Measurements from ENCODE around the gene PTPRK.

Gene PTPRK

DNA sequence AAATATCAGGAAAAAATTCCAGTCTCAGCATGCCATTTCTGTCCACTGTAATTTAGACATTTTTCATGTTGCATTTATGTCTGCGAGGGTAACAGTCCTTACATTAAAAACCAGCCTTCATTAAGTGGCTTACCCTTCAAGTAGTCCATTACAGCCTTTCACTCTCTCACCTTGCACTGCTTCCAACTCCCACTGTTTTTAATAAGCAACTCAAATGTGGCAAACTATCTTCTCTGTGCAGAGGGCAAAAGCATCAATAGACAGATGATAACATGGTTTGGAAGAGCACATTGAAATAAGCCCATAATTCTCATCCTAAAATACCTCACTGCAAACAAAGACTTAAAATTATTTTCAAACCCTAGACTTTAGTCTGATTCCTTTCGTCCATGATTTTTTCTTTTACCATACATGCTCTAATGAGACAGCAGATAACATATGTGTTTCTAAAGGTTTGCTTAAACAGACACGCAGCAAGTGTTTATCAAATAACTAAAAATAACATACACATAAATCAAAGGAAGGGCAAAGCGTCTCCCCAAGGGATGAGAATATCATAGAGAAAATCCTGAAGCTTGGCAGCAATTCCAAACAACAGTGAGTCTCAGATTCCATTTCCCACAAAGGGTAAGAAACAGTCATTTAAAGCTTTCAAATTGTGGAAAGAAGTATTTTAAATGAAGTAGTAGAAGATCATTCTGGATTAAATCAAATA is 130.4 kb downstream of the PTPRK start:
- TF ChIP-seq, protein P1, sequence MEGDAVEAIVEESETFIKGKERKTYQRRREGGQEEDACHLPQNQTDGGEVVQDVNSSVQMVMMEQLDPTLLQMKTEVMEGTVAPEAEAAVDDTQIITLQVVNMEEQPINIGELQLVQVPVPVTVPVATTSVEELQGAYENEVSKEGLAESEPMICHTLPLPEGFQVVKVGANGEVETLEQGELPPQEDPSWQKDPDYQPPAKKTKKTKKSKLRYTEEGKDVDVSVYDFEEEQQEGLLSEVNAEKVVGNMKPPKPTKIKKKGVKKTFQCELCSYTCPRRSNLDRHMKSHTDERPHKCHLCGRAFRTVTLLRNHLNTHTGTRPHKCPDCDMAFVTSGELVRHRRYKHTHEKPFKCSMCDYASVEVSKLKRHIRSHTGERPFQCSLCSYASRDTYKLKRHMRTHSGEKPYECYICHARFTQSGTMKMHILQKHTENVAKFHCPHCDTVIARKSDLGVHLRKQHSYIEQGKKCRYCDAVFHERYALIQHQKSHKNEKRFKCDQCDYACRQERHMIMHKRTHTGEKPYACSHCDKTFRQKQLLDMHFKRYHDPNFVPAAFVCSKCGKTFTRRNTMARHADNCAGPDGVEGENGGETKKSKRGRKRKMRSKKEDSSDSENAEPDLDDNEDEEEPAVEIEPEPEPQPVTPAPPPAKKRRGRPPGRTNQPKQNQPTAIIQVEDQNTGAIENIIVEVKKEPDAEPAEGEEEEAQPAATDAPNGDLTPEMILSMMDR (IDR thresholded peaks at IDR 0.05) = no peak
- TF ChIP-seq ZFX (IDR thresholded peaks at IDR 0.05; ENCODE audit: borderline replicate concordance) = no peak
- no peak overlapping the region for H3K27ac ChIP-seq

DNA sequence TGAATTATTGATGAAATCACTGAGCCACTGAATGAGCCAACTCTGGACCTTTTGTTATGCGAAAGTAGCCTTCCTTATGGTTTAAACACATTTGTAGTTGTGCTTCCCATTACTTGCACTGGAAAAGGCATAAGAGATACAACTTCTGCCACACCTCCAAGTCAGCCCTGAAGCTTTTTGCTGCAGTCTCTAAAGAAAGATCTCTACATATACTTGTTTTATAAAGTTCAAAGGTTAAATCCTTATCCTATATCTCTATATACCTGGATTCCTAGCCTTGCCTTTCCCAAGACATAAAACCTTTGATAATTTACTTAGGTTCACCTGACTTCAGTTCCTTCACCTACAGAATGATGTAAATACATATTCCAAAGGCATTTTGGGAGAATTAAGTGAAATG is 132.0 kb downstream of the PTPRK start:
- H3K27ac ChIP-seq = no peak overlapping the region
- TF ChIP-seq, protein P1 (IDR thresholded peaks at IDR 0.05) = no peak
- no peak for TF ChIP-seq ZFX (IDR thresholded peaks at IDR 0.05; ENCODE audit: borderline replicate concordance)

DNA sequence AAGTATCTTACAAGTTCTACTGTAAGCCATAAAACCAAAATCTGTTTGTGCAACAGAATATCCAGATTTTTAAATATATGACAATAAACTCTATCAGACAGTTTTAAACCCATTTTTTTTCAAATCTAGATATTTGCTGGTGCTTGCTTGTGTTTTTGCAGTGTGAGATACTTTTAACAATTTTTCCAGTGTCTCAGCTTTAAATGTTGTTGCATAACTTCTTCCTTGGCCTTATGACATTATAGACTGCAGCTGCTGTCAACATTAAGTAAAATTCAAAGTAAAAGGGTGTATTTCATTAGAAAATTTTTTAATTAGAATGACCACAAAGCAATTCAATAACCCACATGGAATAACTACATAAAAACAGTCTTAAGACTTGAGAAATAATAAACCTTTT is 139.5 kb downstream of the PTPRK start:
- TF ChIP-seq ZFX (IDR thresholded peaks at IDR 0.05; ENCODE audit: borderline replicate concordance) = no peak
- no peak overlapping the region for H3K27ac ChIP-seq

DNA sequence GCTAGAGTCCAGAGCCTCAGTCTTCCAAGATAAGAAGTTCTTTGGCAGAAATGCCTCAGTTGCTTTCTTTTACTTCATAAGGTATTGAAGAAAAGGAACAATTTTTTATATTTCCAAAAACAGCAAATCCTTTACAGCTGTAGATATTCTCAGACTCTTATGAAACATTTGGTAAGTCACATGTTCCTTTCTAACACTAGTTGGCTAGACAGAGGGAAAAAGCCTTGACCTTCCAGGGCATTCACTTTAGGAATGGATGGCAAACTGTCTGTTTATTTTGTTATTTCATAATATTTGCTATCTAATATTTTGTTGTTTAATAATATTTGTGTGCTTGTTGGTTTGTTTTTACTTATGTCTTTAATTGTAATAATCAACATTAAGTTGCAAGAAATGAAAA is 140.8 kb downstream of the PTPRK start:
- TF ChIP-seq ZFX (IDR thresholded peaks at IDR 0.05; ENCODE audit: borderline replicate concordance) = no peak
- TF ChIP-seq, protein P1 (IDR thresholded peaks at IDR 0.05) = no peak
- no peak overlapping the region for H3K27ac ChIP-seq

DNA sequence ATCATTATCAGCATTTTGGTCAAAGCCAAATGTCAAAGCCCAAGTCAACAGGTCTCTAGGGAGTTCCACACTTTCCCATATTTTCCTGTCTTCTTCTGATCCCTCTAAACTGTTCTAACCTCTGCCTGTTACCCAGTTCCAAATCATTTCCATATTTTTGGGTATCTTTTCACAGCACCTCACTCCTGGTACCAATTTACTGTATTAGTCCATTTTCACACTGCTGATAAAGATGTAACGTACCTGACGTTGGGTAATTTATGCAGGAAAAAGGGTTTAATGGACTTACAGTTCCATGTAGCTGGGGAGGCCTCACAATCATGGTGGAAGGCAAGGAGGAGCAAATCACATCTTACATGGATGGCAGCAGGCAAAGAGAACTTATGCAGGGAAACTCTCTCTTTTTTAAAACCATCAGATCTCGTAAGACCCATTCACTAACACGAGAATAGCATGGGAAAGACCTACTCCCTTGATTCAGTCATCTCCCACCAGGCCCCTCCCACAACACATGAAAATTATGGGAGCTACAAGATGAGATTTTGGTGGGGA is 143.4 kb downstream of the PTPRK start:
- TF ChIP-seq ZFX (IDR thresholded peaks at IDR 0.05; ENCODE audit: borderline replicate concordance) = no peak
- TF ChIP-seq, protein P1 (IDR thresholded peaks at IDR 0.05) = no peak

DNA sequence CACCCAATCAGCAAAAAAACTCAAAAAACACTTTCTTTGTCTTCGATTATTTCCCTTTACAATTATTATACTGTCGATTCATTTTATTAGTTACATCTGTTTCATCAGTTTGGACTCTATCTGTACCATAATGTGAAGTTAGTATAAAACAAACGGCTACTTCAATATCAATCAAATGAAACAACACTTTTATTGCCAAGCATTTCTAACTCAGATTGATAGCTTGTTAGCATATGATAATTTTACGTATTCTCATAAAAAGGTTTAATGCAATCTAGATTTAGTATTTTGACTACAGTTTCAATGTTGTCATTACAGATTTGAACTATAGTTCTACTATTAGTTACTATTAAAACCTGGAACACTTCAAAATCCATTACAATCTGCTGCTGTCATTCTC is 149.3 kb downstream of the PTPRK start:
- H3K27ac ChIP-seq = no peak overlapping the region

More for the DNA sequence above, 143.4 kb downstream of the PTPRK start:
- no peak overlapping the region for H3K27ac ChIP-seq

DNA sequence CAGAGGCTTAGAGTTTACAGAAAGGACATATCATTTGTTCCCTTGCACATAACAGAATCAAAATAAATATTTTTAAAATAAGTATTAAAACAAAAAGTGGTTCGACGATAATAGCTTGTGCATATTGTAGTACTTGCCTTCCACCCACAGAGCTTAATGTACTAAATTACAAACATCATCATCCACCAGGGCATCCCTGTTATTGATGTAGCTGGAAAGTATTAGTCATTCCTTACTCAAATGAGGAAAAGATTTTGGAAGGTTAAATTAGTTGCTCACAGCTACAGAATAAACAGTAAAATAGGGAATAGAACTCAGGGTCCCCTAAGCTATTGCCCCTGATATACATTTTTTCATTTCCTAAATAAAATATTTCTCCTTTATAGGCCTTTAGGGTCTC is 150.3 kb downstream of the PTPRK start:
- H3K27ac ChIP-seq = no peak overlapping the region
- TF ChIP-seq ZFX (IDR thresholded peaks at IDR 0.05; ENCODE audit: borderline replicate concordance) = no peak
- TF ChIP-seq, protein P1 (IDR thresholded peaks at IDR 0.05) = no peak

More for the DNA sequence above, 149.3 kb downstream of the PTPRK start:
- TF ChIP-seq, protein P1 (IDR thresholded peaks at IDR 0.05) = no peak
- TF ChIP-seq ZFX (IDR thresholded peaks at IDR 0.05; ENCODE audit: borderline replicate concordance) = no peak

All from 22Rv1 (cell line).